Lung (tissue), 12 donors: ENCODE measurements around the gene MLIP. TPM values are rescaled to one million over a fixed set of nuclear protein-coding genes. Genes with fewer than 3 reads are reported as not detected.

Experiments used
- ATAC-seq: fragments of 200-7000 bp; cut with Tn5 transposase; one replicate; pipeline ENCODE4 v1.9.1; 2020; ENCODE audit warnings: moderate number of reproducible peaks; ENCODE audit not compliant: insufficient read depth, low FRiP score
- DNase-seq, 3 donors: peaks; one replicate each; pipeline ENCODE4 v3.0.0-alpha.2; 2013 to 2017
- H3K27ac ChIP-seq, 2 donors: one replicate each; pipeline ENCODE4 v1.5.1; 2013; ENCODE audit warnings: mild to moderate bottlenecking in 2 of 2, moderate library complexity in 2 of 2, control low read depth in 1 of 2, inconsistent platforms in 1 of 2, low read depth in 1 of 2, low read length in 1 of 2
- H3K27me3 ChIP-seq, 3 donors: one replicate each; pipeline ENCODE4 v1.5.1; 2013; ENCODE audit warnings: low read length in 2 of 3; ENCODE audit not compliant: control insufficient read depth in 3 of 3, insufficient read depth in 3 of 3
- H3K36me3 ChIP-seq, 4 donors: one replicate each; pipeline ENCODE4 v1.5.1; 2013; ENCODE audit warnings: low read length in 4 of 4, mild to moderate bottlenecking in 1 of 4, moderate library complexity in 1 of 4; ENCODE audit not compliant: control insufficient read depth in 4 of 4, insufficient read depth in 4 of 4
- H3K4me1 ChIP-seq, 5 donors: one replicate each; pipeline ENCODE4 v1.5.1; 2013; ENCODE audit warnings: low read length in 5 of 5, mild to moderate bottlenecking in 2 of 5, moderate library complexity in 1 of 5; ENCODE audit not compliant: control insufficient read depth in 5 of 5, insufficient read depth in 5 of 5
- H3K4me3 ChIP-seq: one replicate; pipeline ENCODE4 v1.5.1; 2013; ENCODE audit warnings: mild to moderate bottlenecking, control low read depth, moderate library complexity
- H3K9ac ChIP-seq, 2 donors: one replicate each; pipeline ENCODE4 v1.5.1; 2013; ENCODE audit warnings: low read length in 2 of 2, control low read depth in 1 of 2; ENCODE audit not compliant: insufficient read depth in 1 of 2
- H3K9me3 ChIP-seq, 4 donors: one replicate each; pipeline ENCODE4 v1.5.1; 2013; ENCODE audit warnings: low read length in 3 of 4, mild to moderate bottlenecking in 1 of 4, moderate library complexity in 1 of 4; ENCODE audit not compliant: control insufficient read depth in 4 of 4, insufficient read depth in 3 of 4
- WGBS, 2 donors: extraction: QIAGEN DNeasy Blood & Tissue Kit; methylation state at CpG; one replicate each; pipeline ENCODE4 v1.1.7; 2013; 5-methylcytosine and 5-hydroxymethylcytosine counted together
- polyA plus RNA-seq, 2 donors: library from polyadenylated mRNA; stranded (reverse); fragments of 200-250 nt; gene quantifications; one replicate each; pipeline ENCODE4 v1.2.1, GENCODE V29; 2013
- total RNA-seq, 2 donors: library from RNA; depleted of rRNA in 1 of 2; stranded (reverse); fragments of >200 nt in 1 of 2; gene quantifications; one replicate each; pipeline ENCODE4 v1.2.1, GENCODE V29; 2014 to 2021
- TF ChIP-seq, protein P1 (sequence below): IDR thresholded peaks from 2 replicates; pipeline ENCODE4 v1.5.1; 2012; ENCODE audit warnings: mild to moderate bottlenecking; ENCODE audit errors: control extremely low read depth, extremely low read depth
- donor health status: control.
- donor health status: control.
- donor health status: Bipolar disorder and iron deficiency.
- donor health status: healthy.
- donor health status: DM: yes; HTN: yes; CAD: no.

The MLIP gene
- total and polyA plus RNA-seq, 4 donors: 0.16 to 1.3 (median 0.35) TPM

DNA sequence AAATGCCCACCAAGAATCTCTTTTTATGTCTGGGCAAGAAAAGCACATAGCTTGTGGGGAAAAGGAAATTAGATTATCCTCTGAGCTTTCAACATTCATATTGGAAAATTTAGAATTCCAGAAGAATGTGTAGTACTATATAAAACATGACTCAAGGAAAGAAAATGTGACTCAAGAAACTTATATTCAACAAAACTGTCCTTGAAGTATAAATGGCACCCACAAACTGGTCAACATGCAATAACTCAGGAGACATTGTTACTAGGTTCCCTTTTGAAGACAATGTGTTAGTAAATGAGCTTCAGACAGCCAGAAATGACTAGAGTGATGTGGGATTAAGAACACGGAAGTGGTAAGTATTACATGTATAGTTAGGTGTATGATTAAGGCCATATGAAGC is 170.9 kb downstream of the MLIP start:
- Histone ChIP-seq H3K4me1 (peaks cover 0 to 1% (median 0%) of the 10 kb centered on the region in 5 donors), H3K36me3 (no peaks in the 10 kb centered on the region), H3K4me3 (no peak overlapping the region), H3K27ac (no peak overlapping the region), H3K9me3 (no peaks in the 10 kb centered on the region), H3K9ac (no peak overlapping the region), H3K27me3 (no peaks in the 10 kb centered on the region)
- ATAC-seq (no peak), DNase-seq (no peak)
- TF ChIP-seq, protein P1, sequence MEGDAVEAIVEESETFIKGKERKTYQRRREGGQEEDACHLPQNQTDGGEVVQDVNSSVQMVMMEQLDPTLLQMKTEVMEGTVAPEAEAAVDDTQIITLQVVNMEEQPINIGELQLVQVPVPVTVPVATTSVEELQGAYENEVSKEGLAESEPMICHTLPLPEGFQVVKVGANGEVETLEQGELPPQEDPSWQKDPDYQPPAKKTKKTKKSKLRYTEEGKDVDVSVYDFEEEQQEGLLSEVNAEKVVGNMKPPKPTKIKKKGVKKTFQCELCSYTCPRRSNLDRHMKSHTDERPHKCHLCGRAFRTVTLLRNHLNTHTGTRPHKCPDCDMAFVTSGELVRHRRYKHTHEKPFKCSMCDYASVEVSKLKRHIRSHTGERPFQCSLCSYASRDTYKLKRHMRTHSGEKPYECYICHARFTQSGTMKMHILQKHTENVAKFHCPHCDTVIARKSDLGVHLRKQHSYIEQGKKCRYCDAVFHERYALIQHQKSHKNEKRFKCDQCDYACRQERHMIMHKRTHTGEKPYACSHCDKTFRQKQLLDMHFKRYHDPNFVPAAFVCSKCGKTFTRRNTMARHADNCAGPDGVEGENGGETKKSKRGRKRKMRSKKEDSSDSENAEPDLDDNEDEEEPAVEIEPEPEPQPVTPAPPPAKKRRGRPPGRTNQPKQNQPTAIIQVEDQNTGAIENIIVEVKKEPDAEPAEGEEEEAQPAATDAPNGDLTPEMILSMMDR: no peak
- 89 to 92% methylated on average over 1 of the region's 1 CpG for WGBS, 2 donors

DNA sequence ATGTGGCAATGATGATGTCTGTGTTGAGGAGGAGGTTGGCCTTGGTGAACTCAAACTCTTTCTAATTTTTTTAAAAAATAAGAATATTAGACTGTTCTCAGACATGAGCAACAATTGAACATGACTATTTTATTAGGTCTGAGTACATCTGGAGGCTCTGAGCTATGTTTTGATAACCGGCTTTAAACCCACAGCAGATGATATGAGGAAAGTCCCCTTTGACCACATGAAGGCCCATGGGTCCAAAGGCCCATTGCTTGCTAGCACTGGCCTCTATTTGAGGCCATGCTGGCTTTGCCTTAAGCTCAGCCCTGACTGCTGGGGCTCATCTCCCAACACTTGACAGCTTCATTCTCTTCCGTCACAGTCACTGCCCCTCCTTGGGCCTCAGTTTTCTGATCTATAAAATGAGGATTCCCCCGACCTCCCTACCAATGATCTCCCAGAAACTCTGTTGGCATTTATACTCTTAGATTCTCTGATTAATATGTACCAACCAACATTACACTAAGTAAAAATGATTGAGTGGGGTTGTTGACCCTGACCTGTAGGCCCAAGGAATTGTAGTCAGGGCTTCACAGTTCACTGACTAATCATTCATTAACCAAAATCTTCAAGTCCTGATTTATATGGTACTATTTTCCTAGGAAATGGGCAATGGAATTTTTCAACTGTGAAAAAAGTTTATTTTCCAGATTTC is 173.1 kb downstream of the MLIP start:
- Histone ChIP-seq H3K4me1 (peaks cover 0 to 1% (median 0%) of the 10 kb centered on the region in 5 donors), H3K9ac (no peak overlapping the region), H3K27me3 (no peaks in the 10 kb centered on the region), H3K27ac (no peak overlapping the region), H3K9me3 (no peaks in the 10 kb centered on the region), H3K4me3 (no peak overlapping the region), H3K36me3 (no peaks in the 10 kb centered on the region)
- ATAC-seq (no peak), DNase-seq (no peak)
- WGBS, 2 donors: 77 to 86% methylated on average over 3 of the region's 3 CpGs
- TF ChIP-seq, protein P1: no peak

DNA sequence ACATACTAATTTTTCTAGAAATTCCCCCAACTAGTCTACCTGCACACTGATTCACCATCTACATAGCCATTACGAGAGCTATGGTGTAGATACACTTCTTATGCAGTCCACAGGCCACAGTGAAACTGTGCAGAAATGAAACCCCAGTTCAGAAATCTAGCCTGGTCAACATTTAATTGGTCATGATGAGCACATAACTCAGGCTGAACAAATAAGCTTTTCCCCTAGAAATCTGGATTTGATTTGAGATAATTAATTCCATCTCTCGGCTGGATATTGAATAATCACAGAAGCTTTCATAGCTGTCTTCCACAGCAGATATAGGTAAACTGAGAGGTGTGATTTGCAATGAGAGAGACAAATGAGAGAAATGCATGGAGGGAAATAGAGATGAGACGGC is 174.4 kb downstream of the MLIP start:
- ATAC-seq (no peak), DNase-seq (no peak)
- no peak overlapping the region for H3K9ac ChIP-seq
- H3K4me3 ChIP-seq: no peak overlapping the region
- no peaks in the 10 kb centered on the region for H3K27me3 ChIP-seq
- WGBS, 2 donors: 84 to 87% methylated on average over 3 of the region's 3 CpGs
- H3K27ac ChIP-seq: no peak overlapping the region
- TF ChIP-seq, protein P1: no peak
- H3K4me1 ChIP-seq: peaks cover 0 to 1% (median 0%) of the 10 kb centered on the region in 5 donors
- no peaks in the 10 kb centered on the region for H3K36me3 ChIP-seq
- no peaks in the 10 kb centered on the region for H3K9me3 ChIP-seq

DNA sequence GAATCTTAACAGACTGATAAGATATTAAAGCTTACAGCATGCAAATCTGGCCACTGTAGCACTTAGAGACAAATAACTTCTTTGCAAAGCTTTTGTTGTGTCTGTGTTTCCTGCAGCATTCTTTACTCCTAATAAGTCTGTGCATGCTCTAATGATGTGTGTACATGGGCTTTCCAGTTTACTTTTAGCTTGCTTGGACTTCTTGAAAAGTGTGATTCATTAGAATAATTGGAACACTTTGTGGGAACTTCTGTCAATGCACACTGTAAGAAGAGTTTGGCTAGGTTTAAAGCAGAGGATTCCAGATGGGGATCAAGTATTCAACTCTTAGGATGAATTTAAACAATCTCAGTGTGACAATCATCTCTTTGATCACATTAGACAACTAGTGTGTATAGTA is 174.9 kb downstream of the MLIP start:
- no peak for DNase-seq
- H3K4me1 ChIP-seq: peaks cover 0 to 1% (median 0%) of the 10 kb centered on the region in 5 donors
- no peak overlapping the region for H3K27ac ChIP-seq
- H3K4me3 ChIP-seq: no peak overlapping the region
- ATAC-seq: no peak
- no peak overlapping the region for H3K9ac ChIP-seq
- H3K27me3 ChIP-seq: no peaks in the 10 kb centered on the region
- H3K9me3 ChIP-seq: no peaks in the 10 kb centered on the region
- TF ChIP-seq, protein P1: no peak
- H3K36me3 ChIP-seq: no peaks in the 10 kb centered on the region
